Measurements from ENCODE around the gene LIMA1.

The LIMA1 gene

DNA sequence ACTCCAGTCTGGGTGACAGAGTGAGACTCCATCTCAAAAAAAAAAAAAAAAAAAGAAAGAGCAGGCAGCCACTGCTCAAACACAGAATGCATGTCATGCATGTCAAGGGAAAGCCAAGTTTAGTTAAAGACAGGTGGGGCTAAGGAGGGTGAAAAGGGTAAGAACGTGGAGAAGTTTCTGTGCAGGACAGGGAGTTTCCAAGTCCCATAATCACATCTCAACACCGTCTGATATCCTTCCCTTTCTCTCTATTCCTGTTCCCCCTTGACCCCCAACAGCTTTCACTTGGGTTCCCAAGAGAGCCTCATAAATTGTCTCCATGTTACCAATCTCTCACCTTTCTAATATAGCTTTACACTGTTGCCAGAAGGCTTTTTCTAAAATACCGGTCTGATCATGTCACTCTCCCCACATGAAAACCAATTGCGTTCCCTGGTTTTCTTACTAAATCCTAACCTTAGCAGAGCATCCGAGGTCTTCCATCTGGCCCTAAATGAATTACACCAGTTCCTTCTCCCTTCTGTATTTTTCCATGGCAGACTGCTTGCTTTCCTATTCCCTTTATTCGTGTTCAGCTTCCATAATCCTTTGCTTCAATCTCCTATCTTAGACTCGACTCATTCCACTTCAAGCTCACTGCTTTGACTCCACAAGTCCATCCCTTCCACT, 37.0 kb downstream of the LIMA1 start:
- no peak for ATAC-seq
- peak overlapping the region; percentile 43 for H3K27ac Mint-ChIP-seq
- no peak for DNase-seq (ENCODE audit: low spot score in 2 of 2)
- no peaks in the 10 kb centered on the region for H3K9me3 Mint-ChIP-seq
- H3K4me3 Mint-ChIP-seq: peak overlapping the region; percentile 68
- H3K4me1 Mint-ChIP-seq: peaks cover 39% of the 10 kb centered on the region
- peaks cover 24% of the 10 kb centered on the region for H3K36me3 Mint-ChIP-seq

DNA sequence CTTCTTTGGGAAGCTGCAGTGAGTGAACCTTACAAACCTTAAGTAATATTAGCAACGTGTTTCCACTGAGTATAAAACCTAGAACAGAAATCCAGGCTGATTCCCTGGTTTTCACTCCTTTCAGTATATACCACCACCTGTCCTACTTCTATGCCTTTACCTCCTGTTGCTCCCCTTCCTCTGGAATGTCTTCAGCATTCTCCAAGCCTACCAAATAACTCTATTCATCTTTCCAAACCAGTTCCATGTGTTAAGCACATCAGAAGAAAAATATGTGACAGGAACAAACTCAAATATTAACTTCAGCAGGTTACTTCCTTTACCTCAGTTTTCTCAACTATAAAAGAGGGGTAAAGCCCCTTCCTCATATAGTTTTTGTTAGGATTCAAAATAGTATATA, 39.8 kb downstream of the LIMA1 start:
- Mint-ChIP-seq H3K36me3 (peaks cover 9% of the 10 kb centered on the region), H3K4me1 (peaks cover 31% of the 10 kb centered on the region), H3K27ac (no peak overlapping the region), H3K9me3 (no peaks in the 10 kb centered on the region), H3K4me3 (no peak overlapping the region)
- no peak for DNase-seq (ENCODE audit: low spot score in 2 of 2)
- ATAC-seq: no peak

DNA sequence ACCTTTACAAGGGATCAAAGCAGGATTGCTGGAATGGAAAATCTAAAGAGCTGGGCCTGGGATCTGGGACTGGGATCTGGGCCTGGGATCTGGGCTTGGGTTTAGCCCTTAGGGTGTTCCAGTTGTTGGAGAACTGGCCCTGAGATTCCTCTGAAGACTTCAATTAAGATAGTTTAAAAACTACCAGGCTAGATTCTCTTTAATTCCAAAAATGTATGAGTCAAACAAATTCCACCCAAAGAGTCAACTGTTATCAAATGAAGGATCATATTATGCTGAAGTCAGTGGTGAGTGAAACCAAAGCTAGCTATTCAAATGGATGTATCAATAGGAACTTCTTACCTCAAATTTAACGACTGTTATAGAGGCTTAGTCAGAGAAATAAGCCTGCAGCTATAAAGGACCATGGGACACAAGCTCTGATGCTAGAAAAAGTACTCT, 40.5 kb downstream of the LIMA1 start:
- DNase-seq (ENCODE audit: low spot score in 2 of 2) (no peak), ATAC-seq (no peak)
- Mint-ChIP-seq H3K36me3 (peaks cover 5% of the 10 kb centered on the region), H3K27ac (no peak overlapping the region), H3K4me1 (peaks cover 28% of the 10 kb centered on the region), H3K4me3 (no peak overlapping the region), H3K9me3 (no peaks in the 10 kb centered on the region)

- Mint-ChIP-seq H3K36me3 (no peaks in the 10 kb centered on the region), H3K4me1 (peaks cover 15% of the 10 kb centered on the region), H3K4me3 (no peak overlapping the region), H3K9me3 (no peaks in the 10 kb centered on the region), H3K27ac (no peak overlapping the region)
- no peak for ATAC-seq
- DNase-seq (ENCODE audit: low spot score in 2 of 2): no peak
These were observed 42.1 kb downstream of the LIMA1 start for GRCh38 chr12:50241178-50241577.

GRCh38 chr12:50240792-50241114, 42.6 kb downstream of the LIMA1 start:
- H3K4me3 Mint-ChIP-seq: no peak overlapping the region
- no peaks in the 10 kb centered on the region for H3K9me3 Mint-ChIP-seq
- no peak for ATAC-seq
- no peak for DNase-seq (ENCODE audit: low spot score in 2 of 2)
- no peaks in the 10 kb centered on the region for H3K36me3 Mint-ChIP-seq
- peaks cover 11% of the 10 kb centered on the region for H3K4me1 Mint-ChIP-seq
- H3K27ac Mint-ChIP-seq: no peak overlapping the region

GRCh38 chr12:50240096-50240791, 43.1 kb downstream of the LIMA1 start:
- H3K4me3 Mint-ChIP-seq: no peak overlapping the region
- H3K9me3 Mint-ChIP-seq: no peaks in the 10 kb centered on the region
- H3K36me3 Mint-ChIP-seq: no peaks in the 10 kb centered on the region
- ATAC-seq (no peak), DNase-seq (ENCODE audit: low spot score in 2 of 2) (no peak)
- H3K27ac Mint-ChIP-seq: no peak overlapping the region
- H3K4me1 Mint-ChIP-seq: peaks cover 6% of the 10 kb centered on the region

GRCh38 chr12:50239355-50239891, 43.9 kb downstream of the LIMA1 start:
- no peak for ATAC-seq
- peaks cover 2% of the 10 kb centered on the region for H3K4me1 Mint-ChIP-seq
- no peak overlapping the region for H3K4me3 Mint-ChIP-seq

GRCh38 chr12:50234347-50234746, 49.0 kb downstream of the LIMA1 start:
- DNase-seq (ENCODE audit: low spot score in 2 of 2) (no peak), ATAC-seq (peak; percentile 86)
- H3K4me3 Mint-ChIP-seq: no peak overlapping the region
- no peak overlapping the region for H3K27ac Mint-ChIP-seq
- H3K36me3 Mint-ChIP-seq: no peaks in the 10 kb centered on the region
- H3K4me1 Mint-ChIP-seq: peaks cover 5% of the 10 kb centered on the region
- H3K9me3 Mint-ChIP-seq: no peaks in the 10 kb centered on the region

More at GRCh38 chr12:50239355-50239891, 43.9 kb downstream of the LIMA1 start:
- no peaks in the 10 kb centered on the region for H3K9me3 Mint-ChIP-seq
- H3K36me3 Mint-ChIP-seq: no peaks in the 10 kb centered on the region
- DNase-seq (ENCODE audit: low spot score in 2 of 2): no peak
- H3K27ac Mint-ChIP-seq: no peak overlapping the region

- H3K36me3 Mint-ChIP-seq: no peaks in the 10 kb centered on the region
These were observed 50.5 kb downstream of the LIMA1 start for GRCh38 chr12:50232771-50233209.

DNA sequence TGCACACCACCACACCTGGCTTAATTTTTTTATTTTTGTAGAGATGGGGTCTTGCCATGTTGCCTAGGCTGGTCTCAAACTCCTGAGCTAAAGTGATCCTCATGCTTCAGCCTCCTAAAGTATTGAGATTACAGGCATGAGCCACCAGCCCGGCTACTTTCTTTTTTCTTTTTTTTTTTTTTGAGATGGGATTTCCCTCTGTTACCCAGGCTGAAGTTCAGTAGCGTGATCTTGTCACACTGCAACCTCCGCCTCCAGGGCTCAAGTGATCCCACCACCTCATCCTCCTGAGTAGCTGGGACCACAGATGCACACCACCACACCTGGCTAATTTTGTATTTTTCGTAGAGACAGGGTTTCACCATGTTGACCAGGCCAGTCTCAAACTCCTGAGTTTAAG, 51.1 kb downstream of the LIMA1 start:
- DNase-seq (ENCODE audit: low spot score in 2 of 2) (no peak), ATAC-seq (no peak)
- H3K4me3 Mint-ChIP-seq: no peak overlapping the region
- H3K27ac Mint-ChIP-seq: no peak overlapping the region
- no peaks in the 10 kb centered on the region for H3K9me3 Mint-ChIP-seq
- H3K36me3 Mint-ChIP-seq: no peaks in the 10 kb centered on the region
- peaks cover 5% of the 10 kb centered on the region for H3K4me1 Mint-ChIP-seq

More at GRCh38 chr12:50232771-50233209, 50.5 kb downstream of the LIMA1 start:
- Mint-ChIP-seq H3K4me3 (no peak overlapping the region), H3K4me1 (peaks cover 5% of the 10 kb centered on the region), H3K9me3 (no peaks in the 10 kb centered on the region), H3K27ac (no peak overlapping the region)
- no peak for DNase-seq (ENCODE audit: low spot score in 2 of 2)
- ATAC-seq: no peak

- Mint-ChIP-seq H3K4me1 (peaks cover 5% of the 10 kb centered on the region), H3K9me3 (no peaks in the 10 kb centered on the region), H3K36me3 (no peaks in the 10 kb centered on the region), H3K4me3 (no peak overlapping the region), H3K27ac (no peak overlapping the region)
- no peak for DNase-seq (ENCODE audit: low spot score in 2 of 2)
- ATAC-seq: no peak
These were observed 52.0 kb downstream of the LIMA1 start for GRCh38 chr12:50231346-50231745.

GRCh38 chr12:50230217-50230616, 53.1 kb downstream of the LIMA1 start:
- Mint-ChIP-seq H3K9me3 (no peaks in the 10 kb centered on the region), H3K27ac (no peak overlapping the region), H3K4me3 (no peak overlapping the region), H3K4me1 (peaks cover 5% of the 10 kb centered on the region), H3K36me3 (no peaks in the 10 kb centered on the region)
- no peak for ATAC-seq
- DNase-seq (ENCODE audit: low spot score in 2 of 2): no peak

DNA sequence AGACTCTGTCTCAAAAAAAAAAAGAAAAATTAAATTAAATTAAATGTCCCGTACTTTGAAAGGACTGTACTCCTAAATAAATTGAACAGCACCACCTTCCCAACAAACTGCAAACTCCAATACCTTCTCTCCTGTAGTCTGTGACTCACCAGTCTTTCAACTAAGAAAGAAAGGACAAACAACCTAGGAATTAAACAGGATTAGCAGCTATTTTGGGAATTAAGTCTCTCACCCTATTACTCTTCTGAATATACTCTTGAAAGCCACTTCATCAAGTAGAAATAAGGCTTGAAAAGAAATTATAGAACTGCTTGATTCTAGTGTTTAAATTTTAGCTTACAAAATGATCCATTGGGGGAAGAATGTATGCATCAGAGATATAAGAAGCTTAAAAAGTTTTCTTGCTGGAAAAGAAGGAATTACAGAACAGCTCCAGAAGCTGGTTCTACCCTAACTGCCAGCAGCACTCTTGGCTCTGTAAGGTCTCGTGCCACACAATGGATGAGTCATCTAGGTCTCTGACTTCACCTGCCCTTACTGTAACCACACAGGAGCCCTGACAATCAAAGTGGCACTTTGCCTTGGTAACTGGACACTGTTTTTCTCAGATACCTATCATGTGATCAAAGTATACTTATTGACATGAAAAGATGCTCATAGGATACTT, 59.2 kb downstream of the LIMA1 start:
- Mint-ChIP-seq H3K4me3 (no peak overlapping the region), H3K27ac (peak overlapping the region; percentile 40), H3K9me3 (no peaks in the 10 kb centered on the region), H3K36me3 (peaks cover 11% of the 10 kb centered on the region), H3K4me1 (peaks cover 20% of the 10 kb centered on the region)
- DNase-seq (ENCODE audit: low spot score in 2 of 2) (no peak), ATAC-seq (peak; percentile 60)

DNA sequence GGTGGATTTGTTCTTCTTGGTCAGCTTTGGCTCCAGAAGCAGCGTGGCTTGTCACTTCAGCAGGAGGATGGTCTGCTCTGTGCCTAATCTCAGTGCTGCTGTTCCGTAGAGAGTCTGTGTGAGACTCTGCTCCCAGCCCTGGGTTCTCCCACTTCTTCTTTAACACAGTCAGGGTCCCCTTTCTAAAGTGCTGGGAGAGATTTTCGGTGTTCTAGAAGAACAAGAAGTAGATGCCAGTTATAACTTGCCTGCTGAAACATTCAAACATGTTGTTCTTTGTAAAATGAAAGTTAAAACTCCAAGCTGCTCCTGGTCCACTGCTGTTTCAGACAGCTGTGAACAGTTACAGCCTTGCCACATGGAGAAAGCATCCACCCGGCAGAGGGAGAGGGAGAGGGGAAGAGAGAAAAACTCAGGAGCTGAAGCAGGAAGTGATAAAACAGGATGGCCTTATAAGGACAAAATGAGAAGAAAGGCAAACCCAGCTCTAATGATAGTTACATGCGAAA, 61.0 kb downstream of the LIMA1 start:
- peaks cover 22% of the 10 kb centered on the region for H3K4me1 Mint-ChIP-seq
- H3K27ac Mint-ChIP-seq: no peak overlapping the region
- H3K9me3 Mint-ChIP-seq: no peaks in the 10 kb centered on the region
- ATAC-seq (no peak), DNase-seq (ENCODE audit: low spot score in 2 of 2) (peak in 1 of 2 donors; percentile 62)
- H3K36me3 Mint-ChIP-seq: peaks cover 28% of the 10 kb centered on the region
- no peak overlapping the region for H3K4me3 Mint-ChIP-seq

- DNase-seq (ENCODE audit: low spot score in 2 of 2): peak in 1 of 2 donors; percentile 53
- Mint-ChIP-seq H3K4me3 (no peak overlapping the region), H3K9me3 (no peaks in the 10 kb centered on the region), H3K4me1 (peaks cover 27% of the 10 kb centered on the region), H3K27ac (no peak overlapping the region), H3K36me3 (peaks cover 37% of the 10 kb centered on the region)
- no peak for ATAC-seq
These were observed 61.9 kb downstream of the LIMA1 start for GRCh38 chr12:50221228-50222008.

Measured in stimulated activated effector memory CD8-positive, alpha-beta T cell treated with anti-CD3 and anti-CD28 coated beads, Interleukin-12 subunit alpha, Interleukin-12 subunit beta, amount 100 ng/mL, for 72 hours (primary cell).